HepG2 (cell line): ENCODE results near the gene ST8SIA4. TPM values are rescaled to one million over a fixed set of nuclear protein-coding genes. Genes with fewer than 3 reads are reported as not detected.

Source experiments
- ATAC-seq: fragments of 200-7000 bp; cut with Tn5 transposase; 3 replicates; pipeline ENCODE4 v1.9.1; 2020; ENCODE audit warnings: mild to moderate bottlenecking, moderate library complexity
- BruUV-seq: library from RNA; stranded (reverse); fragments of 400-500 nt; replicated peaks from 2 replicates; lab custom pipeline; 2021; lab: Mats Ljungman, UMichigan
- CTCF ChIA-PET: fragments of 300-600 bp; formaldehyde crosslinking; extraction: SDS; loops from one replicate; lab custom pipeline; 2021; ENCODE audit warnings: low total read pairs, inconsistent platforms, low intra/inter-chr PET ratio; lab: Yijun Ruan, JAX
- POLR2A ChIA-PET: fragments of 350-600 bp; sonication (Branson Sonifier 250); formaldehyde crosslinking; loops from one replicate; lab custom pipeline; 2020; ENCODE audit warnings: antibody characterized with exemption, inconsistent platforms; lab: Yijun Ruan, JAX
- DNase-seq: peaks from one replicate; pipeline ENCODE4 v3.0.0-alpha.2; 2015; ENCODE audit warnings: low spot score
- FAIRE-seq: peaks from 3 replicates; lab custom pipeline; 2011; peaks lifted over from hg19 to GRCh38; lab: Jason Lieb, UNC
- H2AFZ ChIP-seq: one replicate; pipeline ENCODE4 v1.6.1; 2011; ENCODE audit warnings: low read length, inconsistent platforms
- H3K27ac ChIP-seq: fragments of 300-600 bp; 3 replicates; pipeline ENCODE4 v1.8.0; 2011; ENCODE audit warnings: mixed run types, mild to moderate bottlenecking, mixed read lengths, low read length, inconsistent platforms; ENCODE audit not compliant: insufficient read depth; ENCODE audit errors: extremely low read length
- H3K27me3 ChIP-seq, 2 experiments: fragments of 200-600 bp in 1 of 2; 2 replicates in 1 of 2; 3 replicates in 1 of 2; pipeline versions ENCODE4 v1.6.0 to v1.8.0; 2011; ENCODE audit warnings: low read length in 2 of 2, mild to moderate bottlenecking in 2 of 2, moderate library complexity in 2 of 2, inconsistent platforms in 1 of 2; ENCODE audit not compliant: insufficient read depth in 2 of 2, control insufficient read depth in 1 of 2
- H3K36me3 ChIP-seq, 2 experiments: fragments of 200-600 bp in 1 of 2; replicated peaks in 1 of 2; 2 replicates in 1 of 2; 3 replicates in 1 of 2; pipeline versions ENCODE4 v1.5.1 to v1.8.0; 2011; ENCODE audit warnings: low read length in 2 of 2, inconsistent platforms in 1 of 2; ENCODE audit not compliant: insufficient read depth in 2 of 2, control insufficient read depth in 1 of 2
- H3K4me1 ChIP-seq: 2 replicates; pipeline ENCODE4 v1.5.1; 2012; ENCODE audit warnings: low read length, inconsistent platforms; ENCODE audit not compliant: insufficient read depth
- H3K4me2 ChIP-seq: 2 replicates; pipeline ENCODE4 v1.6.0; 2011; ENCODE audit warnings: low read depth, low read length, inconsistent platforms
- H3K4me3 ChIP-seq, 3 experiments: fragments of 200-600 bp in 1 of 3; sonication (generic), shearing (Covaris generic) in 1 of 3; replicated peaks in 1 of 3; 2 replicates each; pipeline ENCODE4 v1.5.1; 2011 to 2016; ENCODE audit warnings: low read length in 3 of 3, inconsistent platforms in 2 of 3, low read depth in 2 of 3, mild to moderate bottlenecking in 2 of 3, control low read depth in 1 of 3, mixed read lengths in 1 of 3; ENCODE audit not compliant: insufficient read depth in 1 of 3
- H3K79me2 ChIP-seq: one replicate; pipeline ENCODE4 v1.6.1; 2011; ENCODE audit warnings: low read length, inconsistent platforms; ENCODE audit not compliant: insufficient read depth
- H3K9ac ChIP-seq: 2 replicates; pipeline ENCODE4 v1.6.0; 2011; ENCODE audit warnings: mild to moderate bottlenecking, low read depth, low read length, inconsistent platforms; ENCODE audit not compliant: insufficient read depth
- H3K9me3 ChIP-seq: 2 replicates; pipeline ENCODE4 v1.5.1; 2012; ENCODE audit warnings: mild to moderate bottlenecking, low read length
- H4K20me1 ChIP-seq: 2 replicates; pipeline ENCODE4 v1.6.0; 2011; ENCODE audit warnings: inconsistent platforms, mild to moderate bottlenecking, low read length, moderate library complexity; ENCODE audit not compliant: insufficient read depth
- CC2D1A ChIP-seq: sonication (generic); formaldehyde crosslinking; IDR thresholded peaks from 2 replicates; pipeline ENCODE4 v1.8.1; 2023; ENCODE audit warnings: mild to moderate bottlenecking, missing genetic modification reagents
- GABPB1 ChIP-seq: IDR thresholded peaks from 2 replicates; pipeline ENCODE4 v1.6.1; 2016; ENCODE audit warnings: mild to moderate bottlenecking, missing genetic modification reagents, moderate library complexity, missing compliant biosample characterization
- HOXA3 ChIP-seq: sonication (generic); formaldehyde crosslinking; IDR thresholded peaks from 2 replicates; pipeline ENCODE4 v1.5.0; 2020; ENCODE audit warnings: missing genetic modification reagents
- KLF6 ChIP-seq: IDR thresholded peaks from 2 replicates; pipeline ENCODE4 v1.8.0; 2016; ENCODE audit warnings: missing biosample characterization, missing genetic modification reagents
- KMT2B ChIP-seq: IDR thresholded peaks from 2 replicates; pipeline ENCODE4 v1.6.1; 2016; ENCODE audit warnings: missing genetic modification reagents, missing compliant biosample characterization
- RBM39 ChIP-seq: fragments of 200-400 bp; formaldehyde crosslinking; IDR thresholded peaks from one replicate; pipeline ENCODE4 v1.6.1; 2018; ENCODE audit warnings: antibody characterized with exemption, mild to moderate bottlenecking, low read depth, low read length; ENCODE audit not compliant: poor library complexity, severe bottlenecking
- SOX13 ChIP-seq, 3 experiments: fragments of 450-650 bp in 1 of 3; sonication (generic) in 1 of 3; formaldehyde crosslinking in 1 of 3; IDR thresholded peaks in 2 of 3; conservative IDR thresholded peaks in 1 of 3; 2 replicates each; pipeline versions ENCODE4 v1.5.0 to v1.6.1; 2016 to 2020; ENCODE audit warnings: antibody characterized with exemption in 1 of 3, mild to moderate bottlenecking in 1 of 3, missing compliant biosample characterization in 1 of 3, missing genetic modification reagents in 1 of 3, moderate library complexity in 1 of 3
- SSRP1 ChIP-seq: IDR thresholded peaks from 2 replicates; pipeline ENCODE4 v1.6.1; 2016; ENCODE audit warnings: control low read depth
- ZNF546 ChIP-seq: sonication (generic); formaldehyde crosslinking; conservative IDR thresholded peaks from 2 replicates; pipeline ENCODE4 v1.8.1; 2023; ENCODE audit warnings: mild to moderate bottlenecking, missing genetic modification reagents
- ZNF772 ChIP-seq: sonication (generic); formaldehyde crosslinking; IDR thresholded peaks from 2 replicates; pipeline ENCODE4 v1.5.0; 2020; ENCODE audit warnings: mild to moderate bottlenecking, missing genetic modification reagents
- ZSCAN22 ChIP-seq: sonication (generic); formaldehyde crosslinking; IDR thresholded peaks from 2 replicates; pipeline ENCODE4 v1.4.0; 2020; ENCODE audit warnings: mild to moderate bottlenecking, missing genetic modification reagents
- ZSCAN25 ChIP-seq: sonication (generic); formaldehyde crosslinking; IDR thresholded peaks from 2 replicates; pipeline ENCODE4 v1.8.0; 2022; ENCODE audit warnings: mild to moderate bottlenecking, missing genetic modification reagents
- WGBS: methylation state at CpG from one replicate; pipeline ENCODE4 v1.1.6; 2017; ENCODE audit warnings: low lambda C conversion rate; 5-methylcytosine and 5-hydroxymethylcytosine counted together
- in situ Hi-C: cut with HindIII; loops from 2 replicates; pipeline ENCODE4 v1.10.0; 2017; ENCODE audit warnings: low pct_unique_long_range_greater_than_20kb; ENCODE audit not compliant: extremely low pct_ligation_motif_present
- intact Hi-C: fragments of 100-400 bp; cut with micrococcal nuclease; formaldehyde crosslinking; loops from one replicate; pipeline ENCODE4 v1.10.0; 2022; ENCODE audit not compliant: unreplicated experiment
- polyA plus RNA-seq, 8 experiments: library from polyadenylated mRNA; depleted of rRNA in 3 of 8; stranded (reverse) in 7 of 8; unstranded in 1 of 8; fragments of >200 nt; fragmentation: Illumina TruSeq in 4 of 8; extraction: Trizol in 4 of 8; gene quantifications; 2 replicates each; pipeline versions ENCODE4 v1.2.1 to v1.2.3, GENCODE V29; 2011 to 2016; ENCODE audit warnings: low read depth in 4 of 8, missing spikeins in 1 of 8, mixed read lengths in 1 of 8; ENCODE audit not compliant: insufficient read depth in 1 of 8
- total RNA-seq, 5 experiments: library from RNA; depleted of rRNA; stranded (reverse); fragments of >200 nt; fragmentation: Illumina TruSeq; extraction: Trizol; gene quantifications; 2 replicates each; pipeline ENCODE4 v1.2.3, GENCODE V29; 2016; ENCODE audit warnings: low read depth in 1 of 5
- TF ChIP-seq, protein P1 (sequence below): sonication (generic); formaldehyde crosslinking; IDR thresholded peaks from 2 replicates; pipeline ENCODE4 v1.9.0; 2021; ENCODE audit warnings: mild to moderate bottlenecking, missing genetic modification reagents

The ST8SIA4 gene
- total and polyA plus RNA-seq, 2 of the 13 experiments (the other 11 are each of a cell fraction or from before 2014, with no cell fraction given) = not detected

DNA sequence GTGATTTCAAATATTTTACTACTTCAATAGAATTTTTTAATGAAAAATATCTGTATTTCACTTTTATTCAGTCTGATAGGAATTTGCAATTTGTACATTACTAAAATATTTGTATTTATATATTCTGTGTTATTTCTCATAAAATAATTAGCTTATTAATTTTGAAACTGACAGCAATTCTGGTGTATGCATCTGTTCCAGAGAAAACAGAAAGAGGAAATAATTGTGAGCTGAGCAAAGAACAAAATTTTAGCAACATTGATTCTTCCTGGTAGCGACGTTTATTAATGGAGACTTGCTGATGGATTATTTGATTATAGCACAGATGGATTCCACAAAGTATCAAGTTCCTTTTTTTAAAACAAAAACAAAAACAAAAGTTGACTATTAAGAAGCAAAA is 61.0 kb downstream of the ST8SIA4 start:
- no peak for DNase-seq
- CTCF ChIA-PET = no interaction called here
- Histone ChIP-seq H4K20me1 (no peaks in the 10 kb centered on the region), H3K4me1 (no peaks in the 10 kb centered on the region), H2AFZ (no peak overlapping the region)
- no peak for TF ChIP-seq ZNF772 (CRISPR knock-in tag)
- no peak for TF ChIP-seq ZSCAN25 (CRISPR knock-in tag)
- no peak for TF ChIP-seq RBM39
- TF ChIP-seq SSRP1 = no peak
- TF ChIP-seq GABPB1 (CRISPR knock-in tag) = no peak
- no peak for TF ChIP-seq SOX13 (IDR thresholded peaks at IDR 0.05)
- TF ChIP-seq SOX13 (CRISPR knock-in tag; conservative IDR thresholded peaks at IDR 0.05 in 1 of 2, IDR thresholded peaks at IDR 0.05 in 1 of 2) = no peak
- TF ChIP-seq KLF6 (CRISPR knock-in tag) = no peak
- TF ChIP-seq HOXA3 (CRISPR knock-in tag) = no peak
- TF ChIP-seq, all 625 proteins: peak for 0
- FAIRE-seq (no peak), ATAC-seq (no peak)
- in situ Hi-C loops (no loop called here), intact Hi-C loops (no loop called here)
- Histone ChIP-seq H3K79me2 (no peaks in the 10 kb centered on the region), H3K4me2 (no peak overlapping the region), H3K9ac (no peak overlapping the region), H3K9me3 (no peaks in the 10 kb centered on the region), H3K27ac (no peak overlapping the region), H3K4me3 (no peak overlapping the region), H3K36me3 (no peaks in the 10 kb centered on the region), H3K27me3 (no peaks in the 10 kb centered on the region)
- no TSS peak for BruUV-seq
- POLR2A ChIA-PET = no interaction called here
- WGBS = 29% methylated on average over 2 of the region's 2 CpGs

DNA sequence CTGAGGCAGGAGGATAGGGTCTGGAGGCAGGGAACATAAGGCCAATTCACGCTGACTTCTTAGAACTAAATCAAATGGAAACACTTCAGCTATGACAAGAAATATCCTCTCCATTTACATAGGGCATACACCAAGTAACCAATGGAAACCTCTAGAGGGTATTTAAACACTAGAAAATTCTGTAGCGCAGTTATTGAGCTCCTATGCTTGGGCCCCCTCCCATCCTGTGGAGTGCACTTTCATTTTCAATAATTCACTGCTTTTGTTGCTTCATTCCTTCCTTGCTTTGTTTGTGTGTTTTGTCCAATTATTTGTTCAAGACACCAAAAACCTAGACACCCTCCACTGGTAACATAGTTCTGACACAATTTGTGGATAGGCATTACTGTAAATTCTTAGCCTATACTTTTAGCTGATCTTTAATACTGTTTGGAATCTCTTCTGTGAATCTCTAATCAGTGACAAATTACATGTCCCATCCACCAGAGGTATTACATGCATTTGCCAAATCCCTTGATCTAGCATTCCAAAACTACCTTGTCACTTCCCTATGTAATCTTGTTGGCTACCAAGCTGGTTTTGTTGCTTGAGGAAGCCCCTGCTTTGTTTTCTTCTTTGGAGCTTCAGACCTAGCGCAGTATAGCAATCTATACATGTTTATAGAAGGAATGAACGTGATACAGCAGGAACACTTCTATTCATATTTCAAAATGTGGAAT is 61.6 kb downstream of the ST8SIA4 start:
- no peak for DNase-seq
- Histone ChIP-seq H3K27me3 (no peaks in the 10 kb centered on the region), H3K9ac (no peak overlapping the region), H3K4me3 (no peak overlapping the region), H3K4me1 (no peaks in the 10 kb centered on the region), H3K27ac (no peak overlapping the region), H3K36me3 (no peaks in the 10 kb centered on the region), H4K20me1 (no peaks in the 10 kb centered on the region), H3K79me2 (no peaks in the 10 kb centered on the region), H2AFZ (no peak overlapping the region), H3K4me2 (no peak overlapping the region), H3K9me3 (no peaks in the 10 kb centered on the region)
- FAIRE-seq = no peak
- WGBS = 13% methylated on average over 4 of the region's 4 CpGs
- CTCF ChIA-PET = no interaction called here
- BruUV-seq = no TSS peak
- POLR2A ChIA-PET = no interaction called here
- in situ Hi-C loops = no loop called here
- ATAC-seq = no peak
- intact Hi-C loops = no loop called here
- no peak for TF ChIP-seq CC2D1A
- TF ChIP-seq KMT2B (CRISPR knock-in tag) = no peak
- TF ChIP-seq ZSCAN22 (CRISPR knock-in tag) = no peak
- TF ChIP-seq, protein P1, sequence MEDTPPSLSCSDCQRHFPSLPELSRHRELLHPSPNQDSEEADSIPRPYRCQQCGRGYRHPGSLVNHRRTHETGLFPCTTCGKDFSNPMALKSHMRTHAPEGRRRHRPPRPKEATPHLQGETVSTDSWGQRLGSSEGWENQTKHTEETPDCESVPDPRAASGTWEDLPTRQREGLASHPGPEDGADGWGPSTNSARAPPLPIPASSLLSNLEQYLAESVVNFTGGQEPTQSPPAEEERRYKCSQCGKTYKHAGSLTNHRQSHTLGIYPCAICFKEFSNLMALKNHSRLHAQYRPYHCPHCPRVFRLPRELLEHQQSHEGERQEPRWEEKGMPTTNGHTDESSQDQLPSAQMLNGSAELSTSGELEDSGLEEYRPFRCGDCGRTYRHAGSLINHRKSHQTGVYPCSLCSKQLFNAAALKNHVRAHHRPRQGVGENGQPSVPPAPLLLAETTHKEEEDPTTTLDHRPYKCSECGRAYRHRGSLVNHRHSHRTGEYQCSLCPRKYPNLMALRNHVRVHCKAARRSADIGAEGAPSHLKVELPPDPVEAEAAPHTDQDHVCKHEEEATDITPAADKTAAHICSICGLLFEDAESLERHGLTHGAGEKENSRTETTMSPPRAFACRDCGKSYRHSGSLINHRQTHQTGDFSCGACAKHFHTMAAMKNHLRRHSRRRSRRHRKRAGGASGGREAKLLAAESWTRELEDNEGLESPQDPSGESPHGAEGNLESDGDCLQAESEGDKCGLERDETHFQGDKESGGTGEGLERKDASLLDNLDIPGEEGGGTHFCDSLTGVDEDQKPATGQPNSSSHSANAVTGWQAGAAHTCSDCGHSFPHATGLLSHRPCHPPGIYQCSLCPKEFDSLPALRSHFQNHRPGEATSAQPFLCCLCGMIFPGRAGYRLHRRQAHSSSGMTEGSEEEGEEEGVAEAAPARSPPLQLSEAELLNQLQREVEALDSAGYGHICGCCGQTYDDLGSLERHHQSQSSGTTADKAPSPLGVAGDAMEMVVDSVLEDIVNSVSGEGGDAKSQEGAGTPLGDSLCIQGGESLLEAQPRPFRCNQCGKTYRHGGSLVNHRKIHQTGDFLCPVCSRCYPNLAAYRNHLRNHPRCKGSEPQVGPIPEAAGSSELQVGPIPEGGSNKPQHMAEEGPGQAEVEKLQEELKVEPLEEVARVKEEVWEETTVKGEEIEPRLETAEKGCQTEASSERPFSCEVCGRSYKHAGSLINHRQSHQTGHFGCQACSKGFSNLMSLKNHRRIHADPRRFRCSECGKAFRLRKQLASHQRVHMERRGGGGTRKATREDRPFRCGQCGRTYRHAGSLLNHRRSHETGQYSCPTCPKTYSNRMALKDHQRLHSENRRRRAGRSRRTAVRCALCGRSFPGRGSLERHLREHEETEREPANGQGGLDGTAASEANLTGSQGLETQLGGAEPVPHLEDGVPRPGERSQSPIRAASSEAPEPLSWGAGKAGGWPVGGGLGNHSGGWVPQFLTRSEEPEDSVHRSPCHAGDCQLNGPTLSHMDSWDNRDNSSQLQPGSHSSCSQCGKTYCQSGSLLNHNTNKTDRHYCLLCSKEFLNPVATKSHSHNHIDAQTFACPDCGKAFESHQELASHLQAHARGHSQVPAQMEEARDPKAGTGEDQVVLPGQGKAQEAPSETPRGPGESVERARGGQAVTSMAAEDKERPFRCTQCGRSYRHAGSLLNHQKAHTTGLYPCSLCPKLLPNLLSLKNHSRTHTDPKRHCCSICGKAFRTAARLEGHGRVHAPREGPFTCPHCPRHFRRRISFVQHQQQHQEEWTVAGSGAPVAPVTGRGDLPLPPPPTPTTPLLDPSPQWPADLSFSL = no peak
- TF ChIP-seq ZNF546 (CRISPR knock-in tag) = no peak
